ENCODE measurements around the gene CRHR1.

Gene CRHR1

GRCh38 chr17:45824475-45824874, 40.4 kb downstream of the CRHR1 start:
- DNase-seq, result no peak

GRCh38 chr17:45824901-45825492, 40.9 kb downstream of the CRHR1 start:
- DNase-seq, result no peak

DNA sequence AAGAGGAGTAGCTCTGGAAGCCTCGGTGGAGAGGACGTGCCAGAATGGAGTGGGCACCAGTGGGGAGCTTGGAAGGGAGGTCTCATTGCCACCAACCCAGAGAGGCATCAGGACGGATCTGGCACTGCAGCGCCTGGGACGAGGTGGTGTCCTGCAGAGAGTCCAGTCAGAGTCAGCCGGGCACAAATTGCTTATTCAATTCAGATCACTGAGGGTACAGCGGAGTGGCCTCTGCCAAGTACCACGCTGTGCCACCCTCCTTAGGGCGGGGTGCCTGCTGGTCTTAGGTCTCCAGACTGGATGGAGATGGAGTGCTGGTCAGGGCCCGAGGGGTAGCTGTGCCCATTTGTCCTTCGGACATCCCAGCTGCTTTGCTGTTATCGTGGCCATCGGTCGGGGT, 41.7 kb downstream of the CRHR1 start:
- DNase-seq, result no peak

DNA sequence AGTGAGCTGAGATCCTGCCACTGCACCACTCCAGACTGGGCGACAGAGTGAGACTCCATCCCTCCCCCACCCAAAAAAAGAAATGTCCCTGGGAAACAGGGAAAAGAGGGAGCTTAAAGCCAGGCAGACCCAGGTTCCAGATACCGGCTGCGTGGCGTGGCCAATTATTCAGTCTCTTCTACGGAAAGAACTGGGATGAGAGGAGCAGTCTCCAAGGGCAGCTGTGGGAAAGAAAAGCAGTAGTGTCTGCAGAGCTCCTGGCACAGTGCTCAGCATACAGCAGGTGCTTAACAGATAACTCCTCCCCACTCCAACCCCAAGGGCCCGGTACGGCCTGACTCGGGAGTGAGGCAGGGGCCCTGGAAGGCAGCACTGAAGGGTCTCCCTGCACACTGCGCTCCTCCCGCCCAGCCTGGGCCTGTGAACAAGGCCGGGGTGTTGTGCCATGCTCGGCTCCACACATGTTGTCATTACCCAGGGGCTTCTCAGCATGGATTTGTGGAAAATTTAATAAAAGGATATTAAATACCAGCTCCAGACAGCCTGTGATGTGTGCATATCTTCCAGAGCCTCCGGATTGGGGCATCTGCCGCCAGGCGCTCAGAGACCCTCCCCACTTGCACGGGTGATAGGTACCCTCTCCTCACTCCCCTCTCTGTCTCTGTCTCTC, 42.9 kb downstream of the CRHR1 start:
- no peak for DNase-seq

DNA sequence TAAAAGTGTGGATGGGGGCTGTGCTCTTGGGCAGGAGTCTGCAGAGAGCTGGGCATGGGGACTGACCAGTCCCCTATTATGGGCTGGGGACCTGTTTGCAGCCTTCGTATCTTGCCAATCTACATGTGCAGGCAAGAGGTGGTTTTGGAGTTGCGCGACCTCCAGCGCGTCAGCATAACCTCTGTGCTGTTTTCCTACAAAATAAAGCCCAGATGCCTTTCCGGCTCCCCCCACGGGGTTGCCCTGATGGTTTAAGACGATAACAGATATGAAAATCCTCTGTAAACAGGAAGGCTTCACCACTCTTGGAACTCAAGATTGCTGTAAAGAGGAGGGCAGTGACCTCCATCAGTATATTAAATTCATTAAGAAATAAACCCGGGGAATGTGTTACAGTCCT, 44.1 kb downstream of the CRHR1 start:
- DNase-seq, result no peak

DNA sequence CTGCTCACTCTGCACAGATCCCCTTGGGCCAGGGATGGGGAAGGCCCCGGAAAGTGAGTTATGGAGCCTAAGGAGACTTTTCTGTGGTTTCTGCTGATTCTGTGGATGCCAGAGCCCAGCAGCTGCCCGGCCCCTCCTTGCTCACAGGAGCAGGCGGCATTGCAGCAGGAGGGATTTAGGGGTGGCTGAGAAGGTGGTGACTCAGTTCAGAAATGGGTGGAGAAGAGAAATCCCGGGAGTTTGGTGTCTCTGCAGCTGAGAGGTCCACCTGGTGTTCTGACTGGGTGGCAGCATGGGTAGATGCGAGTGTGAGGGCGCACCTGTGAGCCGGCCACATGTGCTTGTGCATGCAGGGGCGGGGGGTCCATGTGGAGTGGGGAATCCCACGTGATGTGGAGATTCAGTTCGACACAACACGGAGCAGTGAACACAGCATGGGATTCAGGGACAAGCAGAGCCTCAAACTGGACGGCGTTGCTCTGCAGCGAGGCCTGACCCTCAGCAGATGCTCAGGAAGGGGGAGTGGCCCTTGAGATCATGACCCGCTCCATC, 44.5 kb downstream of the CRHR1 start:
- DNase-seq, result no peak

DNA sequence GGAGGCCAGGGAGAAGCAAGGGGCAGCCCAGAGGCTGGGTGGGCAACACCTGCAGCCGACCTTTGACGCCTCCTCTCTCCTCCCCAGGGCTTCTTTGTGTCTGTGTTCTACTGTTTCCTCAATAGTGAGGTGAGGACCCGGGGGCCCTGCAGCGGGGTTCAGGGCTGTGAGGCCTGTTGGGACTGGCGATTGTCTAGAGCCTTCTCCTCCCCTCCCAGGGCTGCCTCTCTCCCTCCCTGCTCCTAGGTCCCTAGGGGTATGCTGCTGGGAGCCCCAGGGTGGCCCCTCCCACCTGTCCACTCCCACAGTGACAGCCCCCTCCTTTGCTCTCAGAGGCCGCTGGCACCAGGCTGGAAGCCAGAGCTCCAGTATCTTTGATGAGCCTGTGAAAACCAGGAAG, 49.8 kb downstream of the CRHR1 start:
- no peak for DNase-seq

DNA sequence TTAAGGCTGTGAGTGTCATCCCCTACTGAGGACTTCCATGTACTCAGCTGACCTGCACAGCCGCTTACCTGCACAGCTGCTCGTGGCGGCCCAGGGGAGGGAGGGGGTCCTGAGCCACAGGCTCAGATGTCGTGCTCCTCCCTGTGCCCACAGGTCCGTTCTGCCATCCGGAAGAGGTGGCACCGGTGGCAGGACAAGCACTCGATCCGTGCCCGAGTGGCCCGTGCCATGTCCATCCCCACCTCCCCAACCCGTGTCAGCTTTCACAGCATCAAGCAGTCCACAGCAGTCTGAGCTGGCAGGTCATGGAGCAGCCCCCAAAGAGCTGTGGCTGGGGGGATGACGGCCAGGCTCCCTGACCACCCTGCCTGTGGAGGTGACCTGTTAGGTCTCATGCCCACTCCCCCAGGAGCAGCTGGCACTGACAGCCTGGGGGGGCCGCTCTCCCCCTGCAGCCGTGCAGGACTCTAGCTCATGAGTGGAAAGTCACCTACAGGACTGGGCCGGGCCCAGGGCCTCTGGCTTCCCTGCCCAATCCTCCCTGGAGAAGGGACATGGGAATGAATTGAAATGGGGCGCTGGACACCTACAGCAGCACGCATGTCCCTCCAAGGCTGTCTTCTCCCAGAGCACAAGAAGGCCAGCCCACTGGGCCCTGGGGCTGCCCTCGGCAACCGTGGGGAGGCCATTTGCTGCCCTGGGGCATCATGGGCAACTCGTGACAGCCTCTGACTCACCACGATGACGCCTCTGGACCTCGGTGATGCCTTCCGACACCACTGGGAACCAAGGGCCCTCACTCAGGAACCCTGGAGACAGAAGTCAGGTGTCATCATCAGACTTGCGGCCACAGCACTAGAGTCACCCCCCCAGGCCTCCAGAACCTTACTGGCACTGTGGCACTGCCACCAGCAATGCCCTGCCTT, 50.6 kb downstream of the CRHR1 start:
- DNase-seq, result no peak

GRCh38 chr17:45835481-45835880, 51.4 kb downstream of the CRHR1 start:
- no peak for DNase-seq

- DNase-seq, result no peak
Measured at GRCh38 chr17:45836047-45837044, 52.2 kb downstream of the CRHR1 start.

- no peak for DNase-seq
Measured at GRCh38 chr17:45837187-45837586, 53.1 kb downstream of the CRHR1 start.

DNA sequence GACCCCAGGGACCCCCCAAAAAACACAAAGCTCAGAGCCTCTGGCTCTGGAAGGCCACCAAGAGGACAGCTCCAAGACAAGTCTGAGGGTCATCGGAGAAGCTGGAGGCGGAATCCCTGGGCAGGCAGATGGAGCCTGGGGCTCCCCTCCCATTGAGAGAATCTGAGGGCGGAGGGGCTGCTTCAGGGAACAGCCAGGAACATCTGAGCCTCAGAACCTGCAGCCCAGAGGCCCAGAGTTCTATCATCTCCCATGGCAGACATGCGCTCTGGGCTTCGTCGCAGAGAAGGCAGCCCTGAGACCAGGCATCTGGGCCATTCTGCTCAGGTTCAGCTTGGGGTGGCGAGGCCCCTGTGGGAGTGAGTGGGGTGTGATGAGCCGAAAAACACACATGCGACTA, 53.5 kb downstream of the CRHR1 start:
- no peak for DNase-seq

- DNase-seq, result no peak
Measured at GRCh38 chr17:45838751-45839295, 54.7 kb downstream of the CRHR1 start.

DNA sequence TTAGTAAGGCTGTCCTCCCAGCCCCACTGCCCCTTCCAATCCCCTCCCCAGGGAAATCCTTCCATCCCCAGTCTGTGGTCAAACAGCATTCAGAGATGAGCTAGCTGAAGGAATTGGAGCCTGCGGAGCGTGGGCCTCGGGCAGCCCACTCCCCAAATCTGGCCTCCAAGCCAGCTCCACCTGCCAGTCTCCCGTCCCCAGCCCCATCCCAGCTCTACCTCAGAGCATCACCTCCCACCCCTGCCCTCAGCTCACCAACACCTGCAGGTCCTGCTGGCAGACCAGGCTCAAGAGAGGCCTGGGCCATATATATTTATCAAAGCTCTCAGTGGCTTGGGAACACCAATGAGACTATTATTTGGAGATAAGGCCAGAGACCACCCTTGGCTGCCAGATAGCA, 55.3 kb downstream of the CRHR1 start:
- DNase-seq, result no peak

DNA sequence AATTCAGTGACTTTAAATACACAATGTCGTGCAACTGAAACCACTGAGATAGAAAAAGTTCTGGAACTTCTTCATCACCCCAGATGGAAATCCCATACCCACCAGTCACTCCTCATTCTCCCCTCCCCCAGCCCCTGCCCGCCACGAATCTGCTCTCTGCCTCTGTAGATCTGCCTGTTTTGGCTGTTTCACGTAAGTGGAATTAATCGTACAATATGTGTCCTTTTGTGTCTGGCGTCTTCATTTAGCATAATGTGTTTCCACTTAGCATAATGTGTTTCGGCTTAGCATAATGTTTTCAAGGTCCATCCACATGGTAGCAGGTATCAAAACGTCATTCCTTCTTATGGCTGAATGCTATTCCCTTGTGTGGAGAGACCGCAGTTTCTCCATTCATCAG, 57.1 kb downstream of the CRHR1 start:
- no peak for DNase-seq

DNA sequence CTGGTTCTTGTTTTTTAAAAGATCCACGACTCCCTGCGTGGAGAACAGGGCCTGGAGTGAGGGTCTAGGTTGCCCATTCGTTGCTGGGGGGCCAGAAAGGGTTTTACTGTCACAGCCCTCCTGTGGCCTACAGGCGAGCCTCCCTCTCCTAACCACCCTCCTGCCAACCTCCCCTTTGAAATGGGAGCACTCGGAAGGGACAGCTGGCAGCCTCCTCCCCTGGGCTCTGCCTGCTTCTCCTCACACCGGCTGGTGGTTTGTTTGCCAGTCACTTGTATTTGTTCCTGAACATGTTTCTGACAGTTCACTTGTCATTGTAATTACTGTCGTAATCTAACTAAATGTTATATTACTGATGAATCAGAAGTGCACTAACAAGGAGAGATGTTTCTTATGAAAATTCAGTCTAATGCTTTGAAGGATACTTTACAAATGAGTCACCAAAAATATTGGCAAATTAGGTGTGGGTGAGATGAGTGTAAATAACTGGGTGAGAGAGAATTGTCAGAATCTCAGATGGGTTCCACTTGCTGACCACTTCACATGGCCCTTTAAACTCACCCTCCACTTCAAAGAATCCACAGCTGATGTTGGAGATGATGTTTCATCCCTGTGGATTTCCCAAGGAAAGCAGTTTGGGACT, 57.9 kb downstream of the CRHR1 start:
- DNase-seq, result no peak

- DNase-seq, result no peak
Measured at GRCh38 chr17:45843722-45844121, 59.6 kb downstream of the CRHR1 start.

GRCh38 chr17:45844695-45845375, 60.7 kb downstream of the CRHR1 start, which contains the start of gene SPPL2C:
Gene SPPL2C, plus strand, starts transcription at chr17:45844881. Its CDS starts 26 bp downstream, at chr17:45844907.
- DNase-seq, result no peak

- DNase-seq, result no peak
Measured at GRCh38 chr17:45845376-45846185, 61.5 kb downstream of the CRHR1 start.

DNA sequence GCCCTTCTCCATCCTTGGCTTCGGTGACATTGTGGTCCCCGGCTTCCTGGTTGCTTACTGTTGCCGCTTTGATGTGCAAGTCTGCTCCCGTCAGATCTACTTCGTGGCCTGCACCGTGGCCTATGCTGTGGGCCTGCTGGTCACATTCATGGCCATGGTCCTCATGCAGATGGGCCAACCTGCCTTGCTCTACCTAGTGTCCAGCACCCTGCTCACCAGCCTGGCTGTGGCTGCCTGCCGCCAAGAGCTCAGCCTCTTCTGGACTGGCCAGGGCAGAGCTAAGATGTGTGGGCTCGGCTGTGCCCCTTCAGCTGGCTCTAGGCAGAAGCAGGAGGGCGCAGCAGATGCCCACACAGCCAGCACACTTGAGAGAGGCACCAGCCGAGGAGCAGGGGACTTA, 62.1 kb downstream of the CRHR1 start:
- DNase-seq, result no peak
